HEK293 (cell line): ENCODE measurements around the gene METAP1D.
A peak's percentile ranks its signal among the peaks of the same experiment; 100 is the strongest.

Experiments used
- CTCF ChIA-PET: fragments of 350-600 bp; formaldehyde crosslinking; extraction: SDS; loops from one replicate; lab custom pipeline; 2021; ENCODE audit warnings: antibody characterized with exemption; lab: Yijun Ruan, JAX
- POLR2A ChIA-PET: fragments of 300-600 bp; formaldehyde crosslinking; extraction: SDS; loops from one replicate; lab custom pipeline; 2020; ENCODE audit warnings: antibody characterized with exemption, inconsistent platforms; lab: Yijun Ruan, JAX
- H3K27ac ChIP-seq: fragments of 200-500 bp; sonication (Bioruptor generic); 2 replicates; pipeline ENCODE4 v1.5.1; 2014; ENCODE audit warnings: low read depth, low read length, control low read depth, inconsistent platforms; ENCODE audit errors: extremely low read depth
- H3K36me3 ChIP-seq, 2 experiments: fragments of 200-500 bp in 1 of 2; sonication (Bioruptor generic) in 1 of 2; 1 replicate in 1 of 2; 2 replicates in 1 of 2; pipeline ENCODE4 v1.5.1; 2014 to 2017; ENCODE audit warnings: inconsistent platforms in 2 of 2, low read length in 2 of 2; ENCODE audit not compliant: control insufficient read depth in 2 of 2, insufficient read depth in 1 of 2
- H3K4me1 ChIP-seq: fragments of 200-500 bp; sonication (Bioruptor generic); 2 replicates; pipeline ENCODE4 v1.5.1; 2014; ENCODE audit warnings: mild to moderate bottlenecking, low read length, inconsistent platforms; ENCODE audit not compliant: control insufficient read depth, insufficient read depth
- H3K4me3 ChIP-seq: 2 replicates; pipeline ENCODE4 v1.5.1; 2011; ENCODE audit warnings: low read depth, mild to moderate bottlenecking, control low read depth, low read length, moderate library complexity
- H3K9me3 ChIP-seq: fragments of 200-500 bp; sonication (Bioruptor generic); 2 replicates; pipeline ENCODE4 v1.5.1; 2014; ENCODE audit warnings: low read depth, low read length, inconsistent platforms; ENCODE audit not compliant: control insufficient read depth, insufficient read depth
- ATF2 ChIP-seq: fragments of 450-650 bp; formaldehyde crosslinking; IDR thresholded peaks from 2 replicates; pipeline ENCODE4 v1.5.1; 2016; ENCODE audit warnings: missing biosample characterization, missing genetic modification characterization, low read depth
- GLI4 ChIP-seq: fragments of 450-650 bp; formaldehyde crosslinking; IDR thresholded peaks from 2 replicates; pipeline ENCODE4 v1.5.1; 2016; ENCODE audit warnings: missing biosample characterization, missing genetic modification characterization
- KLF17 ChIP-seq: fragments of 450-650 bp; formaldehyde crosslinking; IDR thresholded peaks from 2 replicates; pipeline ENCODE4 v1.5.1; 2016; ENCODE audit warnings: missing biosample characterization, missing genetic modification characterization
- PRDM6 ChIP-seq: fragments of 450-650 bp; formaldehyde crosslinking; IDR thresholded peaks from 2 replicates; pipeline ENCODE4 v1.5.1; 2017; ENCODE audit warnings: missing biosample characterization, missing genetic modification characterization
- YY1 ChIP-seq: fragments of 450-650 bp; formaldehyde crosslinking; IDR thresholded peaks from 2 replicates; pipeline ENCODE4 v1.5.1; 2018; ENCODE audit warnings: missing biosample characterization, missing genetic modification characterization
- ZBTB44 ChIP-seq: fragments of 450-650 bp; IDR thresholded peaks from 2 replicates; pipeline ENCODE4 v1.5.1; 2018; ENCODE audit warnings: missing biosample characterization, mild to moderate bottlenecking, missing genetic modification characterization
- ZNF140 ChIP-seq: fragments of 450-650 bp; formaldehyde crosslinking; IDR thresholded peaks from 2 replicates; pipeline ENCODE4 v1.5.1; 2016; ENCODE audit warnings: missing biosample characterization, missing genetic modification characterization
- ZNF280D ChIP-seq: fragments of 450-650 bp; formaldehyde crosslinking; IDR thresholded peaks from 2 replicates; pipeline ENCODE4 v1.5.1; 2016; ENCODE audit warnings: missing biosample characterization, missing genetic modification characterization
- ZNF311 ChIP-seq: fragments of 450-650 bp; formaldehyde crosslinking; IDR thresholded peaks from 2 replicates; pipeline ENCODE4 v1.5.1; 2017; ENCODE audit warnings: missing biosample characterization, missing genetic modification characterization, borderline replicate concordance
- ZNF335 ChIP-seq: fragments of 450-650 bp; formaldehyde crosslinking; conservative IDR thresholded peaks from 2 replicates; pipeline ENCODE4 v1.5.1; 2016; ENCODE audit warnings: missing biosample characterization, missing genetic modification characterization
- ZNF433 ChIP-seq: fragments of 450-650 bp; formaldehyde crosslinking; IDR thresholded peaks from 2 replicates; pipeline ENCODE4 v1.5.1; 2016; ENCODE audit warnings: missing biosample characterization, missing genetic modification characterization, low read depth
- ZNF488 ChIP-seq: fragments of 450-650 bp; formaldehyde crosslinking; IDR thresholded peaks from 2 replicates; pipeline ENCODE4 v1.5.1; 2016; ENCODE audit warnings: missing biosample characterization, missing genetic modification characterization
- ZNF623 ChIP-seq: fragments of 450-650 bp; formaldehyde crosslinking; IDR thresholded peaks from 2 replicates; pipeline ENCODE4 v1.5.1; 2016; ENCODE audit warnings: missing biosample characterization, missing genetic modification characterization
- ZNF660 ChIP-seq: fragments of 450-650 bp; IDR thresholded peaks from 2 replicates; pipeline ENCODE4 v1.5.1; 2018; ENCODE audit warnings: missing biosample characterization, mild to moderate bottlenecking, missing genetic modification characterization
- ZNF707 ChIP-seq: fragments of 450-650 bp; formaldehyde crosslinking; IDR thresholded peaks from 2 replicates; pipeline ENCODE4 v1.5.1; 2016; ENCODE audit warnings: missing biosample characterization, missing genetic modification characterization
- ZNF768 ChIP-seq: fragments of 450-650 bp; formaldehyde crosslinking; IDR thresholded peaks from 2 replicates; pipeline ENCODE4 v1.5.1; 2018; ENCODE audit warnings: missing biosample characterization, mild to moderate bottlenecking, missing genetic modification characterization

METAP1D gene

GRCh38 chr2:172040311-172040710 is 40.6 kb downstream of the METAP1D start:
- Histone ChIP-seq H3K9me3 (no peaks in the 10 kb centered on the region), H3K4me3 (no peak overlapping the region), H3K36me3 (no peaks in the 10 kb centered on the region), H3K27ac (no peak overlapping the region), H3K4me1 (peaks cover 11% of the 10 kb centered on the region)
- POLR2A ChIA-PET, result no interaction called here
- CTCF ChIA-PET, result no interaction called here
- TF ChIP-seq ZNF280D (tag by site-specific recombination) (no peak), KLF17 (tag by site-specific recombination) (no peak), PRDM6 (tag by site-specific recombination) (peak; percentile 67), ATF2 (tag by site-specific recombination) (no peak), ZBTB44 (peak; percentile 13; the same call in 1 of the 2 replicates), ZNF660 (tag by site-specific recombination) (no peak), GLI4 (tag by site-specific recombination) (no peak), ZNF707 (tag by site-specific recombination) (no peak), ZNF140 (tag by site-specific recombination) (no peak), ZNF488 (tag by site-specific recombination) (no peak), ZNF623 (tag by site-specific recombination) (no peak), ZNF335 (tag by site-specific recombination) (no peak), ZNF768 (tag by site-specific recombination) (no peak), ZNF433 (tag by site-specific recombination) (no peak), ZNF311 (tag by site-specific recombination) (no peak), YY1 (tag by site-specific recombination) (no peak)
